Tongue (tissue), 2 donors: ENCODE results near the gene EXPH5. TPM values are rescaled to one million over a fixed set of nuclear protein-coding genes. Genes with fewer than 3 reads are reported as not detected.
"Not testable (repeated sequence)": the region's sequence is repeated elsewhere in the genome, so short reads cannot be mapped to it uniquely, and the experiment has no call there.

Experiments used
- DNase-seq: peaks from one replicate; pipeline ENCODE4 v3.0.0-alpha.2; 2015
- total RNA-seq: library from RNA; depleted of rRNA; stranded (reverse); fragments of >200 nt; gene quantifications from one replicate; pipeline ENCODE4 v1.2.3, GENCODE V29; 2014

EXPH5 gene, protein sequence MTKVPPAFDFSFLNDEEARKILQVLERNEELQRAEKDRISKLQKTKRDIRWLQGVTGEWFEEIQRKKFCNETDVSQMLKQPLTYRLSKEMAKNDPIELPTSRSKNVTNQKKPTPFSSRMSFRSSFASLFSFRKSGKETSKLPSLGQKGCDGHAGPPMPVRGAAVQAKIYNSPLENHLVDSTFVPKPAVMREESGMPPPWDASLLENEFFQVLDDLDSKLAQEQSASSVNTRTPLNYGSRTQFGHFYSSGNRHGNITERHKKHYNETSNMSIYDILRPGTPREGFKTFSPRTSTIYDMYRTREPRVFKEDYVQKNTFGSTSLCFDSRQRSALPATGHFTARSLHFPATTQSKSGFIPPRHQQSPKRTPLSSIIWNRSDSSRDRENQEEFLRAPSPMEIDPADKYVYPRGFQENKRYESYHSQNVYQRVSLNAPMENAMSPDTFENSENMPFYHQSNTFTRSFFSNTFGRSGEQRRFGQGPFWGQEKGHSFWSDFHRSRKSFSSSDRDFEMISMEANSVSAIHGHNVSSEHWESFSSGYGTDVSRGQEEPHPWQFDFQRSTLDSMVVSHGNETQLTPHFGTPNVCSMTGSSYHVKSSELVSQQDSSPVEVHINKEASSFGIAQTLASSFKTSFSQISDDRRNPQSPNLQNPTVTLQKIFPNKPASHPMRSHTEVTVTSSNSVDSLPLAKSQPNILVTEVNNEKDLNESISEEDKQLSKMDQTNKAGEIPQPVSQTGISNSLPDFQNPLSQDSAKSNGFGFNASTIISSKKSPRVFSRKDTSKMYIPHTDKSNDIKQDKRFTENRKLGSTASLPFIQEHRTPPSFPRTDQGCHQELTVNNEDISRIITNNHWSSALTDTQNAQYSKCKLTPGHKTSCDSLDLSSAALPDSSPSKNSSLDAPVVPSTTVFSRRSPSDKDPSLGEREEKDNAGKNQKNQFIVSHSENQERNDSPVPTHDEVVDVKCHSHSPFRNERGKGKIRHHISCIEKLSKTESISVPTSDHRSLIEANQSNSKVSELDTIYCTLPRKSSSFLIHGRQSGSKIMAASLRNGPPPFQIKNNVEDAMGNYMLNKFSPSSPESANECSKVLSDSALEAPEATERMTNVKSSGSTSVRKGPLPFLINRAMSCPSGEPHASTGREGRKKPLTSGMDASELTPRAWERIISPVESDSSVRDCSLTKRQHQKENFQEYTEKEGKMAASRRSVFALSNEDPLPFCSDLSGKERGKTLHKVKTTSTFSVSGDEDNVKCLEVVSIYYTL (N-terminal part only)
- total RNA-seq: 8.8 TPM

DNA sequence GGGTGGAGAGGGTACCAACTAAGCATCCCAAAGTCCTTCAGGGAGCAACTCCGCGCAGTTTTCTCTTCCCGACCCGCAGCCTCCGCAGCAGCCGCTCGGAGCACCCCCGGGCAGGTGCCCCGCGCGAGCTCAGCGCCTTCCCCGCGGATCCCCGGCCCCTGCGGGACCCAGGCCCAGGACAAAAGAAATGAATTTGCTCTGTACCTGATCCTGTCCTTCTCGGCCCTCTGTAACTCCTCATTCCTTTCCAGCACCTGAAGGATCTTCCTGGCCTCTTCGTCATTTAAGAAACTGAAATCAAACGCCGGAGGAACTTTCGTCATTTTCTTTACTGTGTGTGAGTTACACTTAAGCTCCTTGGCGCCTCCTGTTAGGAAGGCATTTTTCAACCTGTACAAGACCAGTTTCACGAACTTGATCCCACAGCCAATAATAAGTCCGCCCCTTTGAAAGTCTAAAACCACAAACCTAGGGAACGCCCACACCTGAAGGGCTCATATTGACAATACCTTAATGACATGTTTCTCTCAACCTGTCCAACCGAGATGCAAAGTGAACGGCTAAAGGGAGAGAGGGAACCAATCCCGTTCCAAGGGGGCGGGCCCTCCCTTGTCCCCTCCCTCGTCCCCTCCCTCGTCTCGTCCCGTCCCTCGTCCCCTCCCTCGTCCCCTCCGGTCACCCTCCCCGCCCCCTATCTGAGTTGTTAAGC is at the start of gene EXPH5:
Gene EXPH5, minus strand, starts transcription at position 555 of the 709 bp plus-strand sequence. Its CDS starts 232 bp downstream, at position 323.
- peak; percentile 91 for DNase-seq

DNA sequence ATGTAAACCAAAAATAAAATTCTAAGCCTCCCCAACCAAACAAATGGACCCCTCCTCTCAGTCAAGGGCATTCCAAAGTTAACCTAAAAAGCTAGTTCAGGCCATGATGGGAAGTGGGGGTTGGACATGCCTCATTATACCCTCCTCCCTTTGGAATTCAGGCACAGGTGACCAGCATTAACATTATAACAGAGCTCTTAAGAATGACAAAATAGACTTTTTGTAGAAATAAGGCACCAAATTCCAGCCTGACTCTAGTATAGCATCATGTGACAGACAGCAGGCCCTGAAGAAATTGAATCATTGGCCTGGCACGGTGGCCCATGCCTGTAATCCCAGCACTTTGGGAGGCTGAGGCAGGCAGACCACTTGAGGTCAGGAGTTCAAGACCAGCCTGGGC is 48.2 kb upstream of the EXPH5 start:
- DNase-seq: not testable (repeated sequence)

DNA sequence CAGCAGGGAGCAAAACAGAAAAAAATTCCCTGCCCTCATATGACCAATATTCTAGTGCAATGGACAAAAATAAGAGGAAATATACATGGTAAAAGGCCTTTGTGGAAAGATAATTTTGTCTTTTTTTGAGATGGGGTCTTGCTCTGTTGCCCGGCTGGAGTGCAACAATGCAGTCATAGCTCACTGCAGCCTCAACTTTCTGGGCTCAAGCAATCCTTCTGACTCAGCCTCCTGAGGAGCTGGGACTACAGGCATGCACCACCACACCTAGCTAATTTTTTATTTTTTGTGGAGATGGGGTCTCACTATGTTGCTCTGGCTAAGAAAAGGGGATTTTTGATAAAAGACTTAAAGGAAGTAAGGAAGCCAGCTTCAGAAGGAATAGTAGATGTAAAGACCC is 45.6 kb upstream of the EXPH5 start:
- no peak for DNase-seq

DNA sequence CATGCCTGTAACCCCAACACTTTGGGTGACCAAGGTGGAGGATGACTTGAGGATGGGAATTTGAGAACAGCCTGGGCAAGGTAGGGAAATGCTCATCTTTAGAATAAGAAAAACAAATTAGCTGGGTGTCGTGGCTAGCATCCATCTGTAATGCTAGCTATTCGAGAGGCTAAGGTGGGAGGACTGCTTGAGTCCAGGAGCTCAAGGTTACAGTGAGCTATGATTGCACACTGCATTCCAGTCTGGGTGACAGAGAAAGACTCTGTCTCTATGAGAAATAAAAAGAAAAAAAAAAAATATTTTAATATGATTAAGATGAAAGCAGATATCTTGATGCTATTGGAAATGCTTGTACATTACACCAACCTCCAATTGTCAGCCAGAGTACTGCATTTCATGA is 42.7 kb upstream of the EXPH5 start:
- no peak for DNase-seq

DNA sequence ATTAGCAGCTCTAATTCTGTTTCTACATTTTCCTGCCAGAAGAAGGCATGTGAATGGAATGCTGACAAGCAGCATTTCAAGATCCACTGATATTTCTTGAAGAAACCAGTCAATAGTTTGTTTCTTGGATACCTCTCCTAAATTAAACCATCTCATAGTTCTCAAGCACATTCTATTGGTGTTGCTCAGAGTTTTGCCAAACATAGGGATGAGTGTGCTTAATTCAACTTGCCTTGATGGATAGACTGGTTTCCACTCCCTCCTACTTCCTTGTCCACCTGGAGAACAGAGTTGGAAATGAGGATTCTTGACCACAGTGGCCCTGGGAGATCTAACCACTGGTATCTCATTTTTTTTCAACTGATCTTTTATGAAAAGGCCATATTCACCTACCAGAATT is 41.5 kb upstream of the EXPH5 start:
- DNase-seq: no peak

DNA sequence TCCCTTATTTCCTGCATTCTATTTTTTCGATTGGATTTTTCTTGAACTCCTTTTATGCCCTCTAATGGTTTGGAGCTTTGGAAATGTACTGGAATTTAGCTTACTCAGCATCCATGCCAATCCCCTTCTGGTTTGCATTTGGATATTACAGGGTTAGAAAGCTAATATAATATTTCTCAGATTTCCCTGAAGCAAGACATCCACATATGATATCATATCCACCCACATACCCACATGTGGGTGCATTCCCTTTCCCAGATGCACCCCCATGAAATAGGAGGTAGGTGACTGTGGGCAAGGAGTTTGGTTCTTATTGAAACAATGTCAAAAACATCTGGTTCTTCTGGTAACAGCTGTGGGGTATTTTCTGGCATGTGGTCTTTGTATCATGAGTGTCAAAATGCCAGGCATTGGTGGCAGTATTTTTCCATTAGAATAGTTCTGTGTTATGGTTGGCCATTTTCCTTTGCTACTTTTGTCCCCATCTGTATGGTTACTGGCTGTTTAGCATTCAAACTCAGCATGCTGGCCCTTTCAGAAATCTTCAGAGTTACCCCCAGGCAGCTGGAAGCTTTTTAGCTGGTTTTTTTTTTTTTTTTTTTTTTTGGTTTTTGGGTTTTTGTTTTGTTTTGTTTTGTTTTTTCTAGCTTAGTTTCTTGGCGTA is 38.6 kb upstream of the EXPH5 start:
- no peak for DNase-seq

DNA sequence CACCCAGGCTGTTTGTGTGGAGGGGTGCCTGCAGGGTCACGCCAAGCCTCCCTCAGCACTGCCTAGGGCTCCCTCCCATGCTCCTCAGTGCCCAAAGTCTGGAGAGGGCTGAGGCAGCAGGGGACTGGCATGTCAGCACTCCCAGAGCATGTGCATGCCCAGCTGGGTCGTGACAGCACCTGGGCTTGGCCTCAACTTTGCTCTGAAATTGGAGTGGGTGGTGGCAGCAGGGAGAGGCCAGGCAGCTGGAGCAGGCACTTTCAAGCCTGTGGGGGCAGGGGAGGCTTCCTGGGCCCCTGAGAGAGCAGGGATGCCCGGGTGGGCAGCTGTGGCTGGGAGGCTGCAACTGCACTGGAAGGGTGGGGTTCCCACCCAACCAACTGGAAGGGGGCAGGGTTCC is 35.7 kb upstream of the EXPH5 start:
- DNase-seq: no peak

DNA sequence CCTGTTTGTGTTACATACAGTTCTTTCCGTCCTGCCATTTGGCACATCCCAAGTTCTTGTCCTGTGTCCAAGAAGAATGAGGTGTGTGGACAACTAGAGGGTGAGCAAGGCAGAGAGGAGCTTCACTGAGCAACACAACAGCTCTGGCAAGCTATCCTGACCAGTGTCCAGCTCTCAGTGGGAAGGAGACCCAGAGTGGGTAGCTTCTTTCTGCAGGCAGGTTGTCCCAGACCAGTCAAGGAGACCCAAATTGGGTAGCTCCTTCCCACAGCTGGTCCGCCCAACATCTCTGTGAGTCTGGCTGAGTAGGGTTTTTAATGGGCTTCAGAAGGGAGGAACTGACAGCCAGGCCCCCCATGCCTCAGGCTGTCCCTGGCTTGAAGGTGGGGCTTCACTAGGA is 35.2 kb upstream of the EXPH5 start:
- no peak for DNase-seq

DNA sequence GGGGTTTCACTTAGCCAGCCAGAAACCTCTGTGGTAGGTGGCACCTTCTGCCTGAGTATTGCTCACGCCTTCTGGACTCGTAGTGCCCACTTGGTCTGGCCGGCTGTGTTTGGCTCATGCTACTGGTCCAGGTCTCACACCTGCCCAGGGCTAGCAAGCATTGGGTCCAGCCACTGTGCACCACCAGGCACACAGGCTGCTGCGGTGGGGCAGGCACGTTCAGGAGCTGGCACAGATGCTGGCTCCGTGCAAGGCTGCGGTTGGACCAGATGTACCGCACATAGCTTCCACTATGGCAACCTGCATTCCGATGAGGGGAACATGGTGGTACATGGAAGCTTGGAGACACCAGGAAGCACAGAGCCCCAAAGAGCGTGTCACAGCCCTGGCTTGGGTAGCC is 34.8 kb upstream of the EXPH5 start:
- DNase-seq: no peak

DNA sequence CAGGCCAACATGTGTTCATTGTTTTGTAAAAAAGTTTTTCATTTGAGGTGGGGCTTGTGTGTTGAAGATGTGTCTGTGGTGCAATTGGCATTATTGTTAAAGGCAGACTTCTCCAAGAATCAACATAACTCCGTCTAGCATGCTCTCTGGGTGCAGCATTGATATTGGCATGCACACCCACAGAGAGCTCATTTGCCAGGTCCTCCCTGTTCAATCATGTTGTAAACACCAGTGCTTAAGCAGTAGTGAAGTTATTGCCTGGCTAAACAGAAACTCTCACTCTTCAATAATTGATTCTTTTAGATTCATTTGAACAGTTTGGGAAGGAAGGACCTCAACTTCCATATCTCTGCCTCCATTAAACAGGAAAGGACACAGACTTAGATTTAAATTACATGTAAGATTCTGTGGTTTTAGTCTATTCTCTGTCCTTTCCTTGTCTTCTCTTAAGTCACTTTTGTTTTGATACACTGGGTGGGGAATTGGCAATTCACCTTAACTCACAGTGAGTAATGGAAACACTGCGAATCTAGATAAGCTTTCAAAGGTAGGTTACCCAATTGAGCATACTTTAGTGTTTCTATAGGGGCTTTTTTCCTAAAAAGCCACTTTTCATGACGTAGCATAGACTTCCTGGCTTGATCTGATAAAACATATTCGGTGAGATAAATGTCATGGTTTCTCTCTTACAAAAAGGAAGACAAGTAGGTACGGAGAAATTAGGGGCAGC is 30.8 kb upstream of the EXPH5 start:
- no peak for DNase-seq

DNA sequence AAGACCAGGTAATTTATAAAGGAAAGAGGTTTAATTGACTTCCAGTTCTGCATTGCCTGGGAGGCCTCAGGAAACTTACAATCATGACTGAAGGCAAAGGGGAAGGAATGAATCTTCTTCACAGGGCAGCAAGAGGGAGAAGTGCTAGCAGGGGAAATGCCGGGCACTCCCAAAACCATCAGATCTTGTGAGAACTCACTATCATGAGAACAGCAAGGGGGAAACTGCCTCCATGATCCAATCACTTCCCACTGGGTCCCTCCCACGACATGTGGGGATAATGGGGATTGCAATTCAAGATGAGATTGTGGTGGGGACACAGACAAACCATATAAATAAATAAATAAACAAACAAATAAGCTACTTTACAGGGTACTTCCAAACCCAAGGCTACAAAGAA is 28.8 kb upstream of the EXPH5 start:
- no peak for DNase-seq

DNA sequence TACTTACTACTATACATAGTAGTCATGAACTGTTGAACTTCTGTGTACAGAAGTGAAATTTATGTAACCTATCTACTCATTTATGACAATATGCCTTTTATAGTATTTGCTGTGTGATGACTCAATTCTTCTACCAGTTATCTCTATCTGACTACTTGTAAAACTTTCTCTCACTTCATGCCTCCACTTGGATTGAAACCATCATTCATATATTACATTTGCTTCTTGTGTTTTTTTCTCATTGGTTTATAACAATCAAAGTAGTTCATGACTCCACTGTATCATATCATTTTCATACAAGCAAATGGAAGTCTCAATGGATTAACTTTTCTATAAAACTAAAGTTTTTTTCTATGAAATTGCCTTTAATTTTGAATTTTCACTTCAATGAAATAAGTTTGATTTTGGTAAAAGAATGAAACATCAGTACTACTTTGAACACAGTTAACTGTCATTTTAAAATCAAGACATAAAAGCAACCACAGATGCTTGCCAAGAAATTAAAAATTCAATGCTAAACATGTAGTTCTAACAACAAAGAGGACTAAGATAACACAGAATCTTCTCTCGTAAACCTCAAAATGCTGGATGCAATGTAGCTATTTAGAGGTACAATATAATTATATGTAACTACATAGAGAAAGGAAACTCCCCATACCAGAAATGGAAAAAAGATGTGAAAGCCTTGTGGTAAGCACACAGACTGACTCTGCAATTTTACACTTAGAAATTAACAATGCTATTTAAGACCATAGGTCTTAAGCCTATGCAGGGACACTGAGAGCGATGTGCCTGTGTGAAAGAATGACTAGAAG is 27.6 kb upstream of the EXPH5 start:
- no peak for DNase-seq

DNA sequence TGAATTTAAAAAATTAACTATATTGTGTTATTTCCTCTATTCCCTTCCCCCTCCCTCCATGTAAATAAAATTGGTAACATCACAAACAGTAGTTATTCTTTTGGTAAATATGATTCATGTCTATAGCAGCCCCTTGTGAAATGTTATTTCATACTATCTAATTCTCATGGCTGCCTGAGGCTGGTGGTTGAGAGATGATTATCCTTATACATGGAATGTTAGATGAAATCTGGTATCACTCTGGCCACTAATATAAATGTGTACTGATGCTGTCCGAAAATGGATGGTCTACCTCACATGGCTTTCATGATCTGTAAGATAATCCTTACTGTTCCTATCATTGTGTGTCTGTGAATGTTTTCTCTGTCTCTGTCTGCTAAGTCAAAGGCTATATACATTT is 25.0 kb upstream of the EXPH5 start:
- no peak for DNase-seq

DNA sequence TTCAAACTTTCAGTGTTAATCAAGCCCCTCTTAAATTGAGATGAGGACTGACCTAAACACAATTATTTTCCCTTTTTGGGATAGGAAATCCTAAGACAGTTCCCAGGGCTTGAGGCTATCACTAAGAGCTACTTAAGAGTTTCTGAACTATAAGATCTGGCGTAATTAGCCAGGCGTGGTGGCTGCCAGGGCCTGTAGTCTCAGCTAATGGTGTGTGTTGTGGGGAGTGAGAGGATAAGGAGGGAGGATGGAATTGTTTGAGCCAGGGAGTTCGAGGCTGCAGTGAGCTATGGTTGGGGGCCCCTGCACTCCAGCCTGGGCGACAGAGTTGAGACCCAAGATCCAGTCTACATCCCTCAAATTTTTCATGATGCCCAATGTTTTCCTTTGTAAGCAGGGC is 23.5 kb upstream of the EXPH5 start:
- no peak for DNase-seq

DNA sequence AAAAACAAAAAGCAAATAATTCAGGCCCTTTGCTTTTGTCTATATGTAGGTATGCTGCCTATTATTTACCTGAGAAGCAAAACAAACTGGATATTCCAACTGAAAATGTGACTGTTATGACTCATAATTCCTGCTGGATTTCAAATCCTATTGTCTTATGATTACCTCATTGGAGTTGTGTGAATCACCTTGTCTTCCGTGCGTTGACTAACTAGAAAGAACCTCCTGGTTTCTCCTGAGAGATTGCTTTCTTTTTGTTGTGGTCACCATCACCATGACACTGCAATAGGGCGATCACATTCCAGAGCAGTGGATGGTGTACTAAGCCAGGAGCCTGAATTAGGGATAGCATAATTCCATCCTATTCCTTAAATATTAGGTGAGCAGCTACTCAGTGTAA is 23.0 kb upstream of the EXPH5 start:
- no peak for DNase-seq

DNA sequence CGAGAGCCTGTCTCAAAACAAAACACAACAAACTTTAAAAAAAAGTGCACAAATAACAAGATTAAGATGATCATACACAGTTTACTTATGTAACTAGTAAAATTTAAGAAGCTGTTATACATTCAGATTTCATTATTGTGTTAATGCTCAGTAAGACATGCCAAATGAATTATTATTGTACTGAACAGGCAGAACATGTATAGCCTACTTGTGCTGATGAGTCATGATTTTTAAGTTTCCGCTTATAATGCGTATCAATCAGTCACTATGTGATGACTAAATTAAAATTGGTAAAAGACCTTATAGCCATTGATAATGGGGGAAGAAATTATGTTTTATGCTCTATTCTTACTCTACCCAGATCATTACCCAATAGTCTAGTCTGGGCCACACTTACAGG is 20.5 kb upstream of the EXPH5 start:
- DNase-seq: no peak

DNA sequence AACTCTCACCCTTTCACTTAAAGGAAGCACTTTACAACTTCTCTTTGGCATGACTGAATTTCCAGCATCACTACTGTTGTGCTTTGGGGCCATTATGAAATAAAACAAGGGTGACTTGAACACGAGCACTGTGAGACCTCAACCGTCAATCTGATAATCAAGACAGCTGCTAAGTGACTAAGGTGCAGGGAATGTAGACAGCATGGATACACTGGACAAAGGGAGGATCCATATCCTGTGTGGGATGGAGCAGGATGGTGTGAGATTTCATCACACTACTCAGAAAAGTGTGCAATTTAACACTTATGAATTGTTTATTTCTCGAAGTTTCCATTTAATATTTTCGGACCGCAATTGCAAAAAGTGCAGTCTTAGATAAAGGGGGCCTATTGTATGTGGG is 16.1 kb upstream of the EXPH5 start:
- DNase-seq: no peak

DNA sequence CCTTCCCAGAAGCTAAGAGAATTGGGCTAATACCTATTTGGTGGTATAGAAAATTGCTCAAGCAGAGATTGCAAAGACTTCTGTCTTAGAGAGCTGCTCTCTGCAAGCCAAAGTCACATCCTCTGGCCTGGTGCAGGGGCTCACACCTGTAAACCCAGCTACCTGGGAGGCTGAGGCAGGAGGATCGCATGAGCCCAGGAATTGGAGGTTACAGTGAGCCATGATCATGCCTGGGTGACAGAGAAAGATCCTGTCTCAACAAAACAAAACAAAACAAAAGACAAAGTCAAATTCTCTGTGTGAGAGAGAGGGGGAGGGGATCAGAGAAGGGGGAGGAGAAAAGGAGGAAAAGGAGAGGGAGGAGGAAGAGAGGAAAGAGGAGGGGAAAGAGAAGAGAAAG is 15.0 kb upstream of the EXPH5 start:
- no peak for DNase-seq

DNA sequence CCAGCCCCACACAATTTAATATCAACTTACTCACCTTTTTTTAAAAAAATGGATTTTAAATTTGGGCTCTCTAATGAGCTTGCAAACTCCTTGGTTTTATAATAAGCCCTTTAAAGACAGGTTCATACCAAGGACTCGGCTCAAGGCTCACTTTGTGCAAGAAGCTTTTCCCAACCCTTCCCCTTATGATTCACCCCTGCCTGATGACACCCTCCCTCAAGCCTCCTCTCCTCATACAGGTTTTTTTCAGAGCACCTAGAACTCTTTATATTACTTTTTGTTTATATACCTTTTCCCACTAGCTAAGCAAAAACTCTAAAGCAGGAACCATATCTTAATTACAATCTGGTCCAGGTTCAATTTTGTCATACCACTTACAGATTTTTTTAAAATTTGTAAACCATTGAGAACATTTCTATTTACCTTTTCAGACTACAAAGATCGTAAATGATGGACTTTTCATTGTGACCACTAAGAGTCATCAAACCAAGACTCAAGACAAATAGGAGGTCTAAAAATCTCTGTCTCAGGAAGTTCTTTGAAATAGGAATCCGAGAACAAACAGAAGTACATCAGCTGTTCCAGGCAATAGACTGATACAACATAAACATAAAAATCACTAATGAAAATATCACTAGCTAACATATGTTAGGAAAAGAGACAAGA is 13.1 kb upstream of the EXPH5 start:
- no peak for DNase-seq
